Lung (tissue), 12 donors: ENCODE measurements around the gene RPL35. TPM values are rescaled to one million over a fixed set of nuclear protein-coding genes. Genes with fewer than 3 reads are reported as not detected.

Experiments used
- ATAC-seq: fragments of 200-7000 bp; cut with Tn5 transposase; one replicate; pipeline ENCODE4 v1.9.1; 2020; ENCODE audit warnings: moderate number of reproducible peaks; ENCODE audit not compliant: insufficient read depth, low FRiP score
- DNase-seq, 3 donors: peaks; one replicate each; pipeline ENCODE4 v3.0.0-alpha.2; 2013 to 2017
- H3K27ac ChIP-seq, 2 donors: one replicate each; pipeline ENCODE4 v1.5.1; 2013; ENCODE audit warnings: mild to moderate bottlenecking in 2 of 2, moderate library complexity in 2 of 2, control low read depth in 1 of 2, inconsistent platforms in 1 of 2, low read depth in 1 of 2, low read length in 1 of 2
- H3K27me3 ChIP-seq, 3 donors: one replicate each; pipeline ENCODE4 v1.5.1; 2013; ENCODE audit warnings: low read length in 2 of 3; ENCODE audit not compliant: control insufficient read depth in 3 of 3, insufficient read depth in 3 of 3
- H3K36me3 ChIP-seq, 4 donors: one replicate each; pipeline ENCODE4 v1.5.1; 2013; ENCODE audit warnings: low read length in 4 of 4, mild to moderate bottlenecking in 1 of 4, moderate library complexity in 1 of 4; ENCODE audit not compliant: control insufficient read depth in 4 of 4, insufficient read depth in 4 of 4
- H3K4me1 ChIP-seq, 5 donors: one replicate each; pipeline ENCODE4 v1.5.1; 2013; ENCODE audit warnings: low read length in 5 of 5, mild to moderate bottlenecking in 2 of 5, moderate library complexity in 1 of 5; ENCODE audit not compliant: control insufficient read depth in 5 of 5, insufficient read depth in 5 of 5
- H3K4me3 ChIP-seq: one replicate; pipeline ENCODE4 v1.5.1; 2013; ENCODE audit warnings: mild to moderate bottlenecking, control low read depth, moderate library complexity
- H3K9ac ChIP-seq, 2 donors: one replicate each; pipeline ENCODE4 v1.5.1; 2013; ENCODE audit warnings: low read length in 2 of 2, control low read depth in 1 of 2; ENCODE audit not compliant: insufficient read depth in 1 of 2
- H3K9me3 ChIP-seq, 4 donors: one replicate each; pipeline ENCODE4 v1.5.1; 2013; ENCODE audit warnings: low read length in 3 of 4, mild to moderate bottlenecking in 1 of 4, moderate library complexity in 1 of 4; ENCODE audit not compliant: control insufficient read depth in 4 of 4, insufficient read depth in 3 of 4
- WGBS, 2 donors: extraction: QIAGEN DNeasy Blood & Tissue Kit; methylation state at CpG; one replicate each; pipeline ENCODE4 v1.1.7; 2013; 5-methylcytosine and 5-hydroxymethylcytosine counted together
- polyA plus RNA-seq, 2 donors: library from polyadenylated mRNA; stranded (reverse); fragments of 200-250 nt; gene quantifications; one replicate each; pipeline ENCODE4 v1.2.1, GENCODE V29; 2013
- total RNA-seq, 2 donors: library from RNA; depleted of rRNA in 1 of 2; stranded (reverse); fragments of >200 nt in 1 of 2; gene quantifications; one replicate each; pipeline ENCODE4 v1.2.1, GENCODE V29; 2014 to 2021
- TF ChIP-seq, protein P1 (sequence below): IDR thresholded peaks from 2 replicates; pipeline ENCODE4 v1.5.1; 2012; ENCODE audit warnings: mild to moderate bottlenecking; ENCODE audit errors: control extremely low read depth, extremely low read depth
- donor health status: control.
- donor health status: control.
- donor health status: Bipolar disorder and iron deficiency.
- donor health status: healthy.
- donor health status: DM: yes; HTN: yes; CAD: no.

Gene RPL35
- total and polyA plus RNA-seq, 4 donors: 758 to 5,305 (median 1,775) TPM

DNA sequence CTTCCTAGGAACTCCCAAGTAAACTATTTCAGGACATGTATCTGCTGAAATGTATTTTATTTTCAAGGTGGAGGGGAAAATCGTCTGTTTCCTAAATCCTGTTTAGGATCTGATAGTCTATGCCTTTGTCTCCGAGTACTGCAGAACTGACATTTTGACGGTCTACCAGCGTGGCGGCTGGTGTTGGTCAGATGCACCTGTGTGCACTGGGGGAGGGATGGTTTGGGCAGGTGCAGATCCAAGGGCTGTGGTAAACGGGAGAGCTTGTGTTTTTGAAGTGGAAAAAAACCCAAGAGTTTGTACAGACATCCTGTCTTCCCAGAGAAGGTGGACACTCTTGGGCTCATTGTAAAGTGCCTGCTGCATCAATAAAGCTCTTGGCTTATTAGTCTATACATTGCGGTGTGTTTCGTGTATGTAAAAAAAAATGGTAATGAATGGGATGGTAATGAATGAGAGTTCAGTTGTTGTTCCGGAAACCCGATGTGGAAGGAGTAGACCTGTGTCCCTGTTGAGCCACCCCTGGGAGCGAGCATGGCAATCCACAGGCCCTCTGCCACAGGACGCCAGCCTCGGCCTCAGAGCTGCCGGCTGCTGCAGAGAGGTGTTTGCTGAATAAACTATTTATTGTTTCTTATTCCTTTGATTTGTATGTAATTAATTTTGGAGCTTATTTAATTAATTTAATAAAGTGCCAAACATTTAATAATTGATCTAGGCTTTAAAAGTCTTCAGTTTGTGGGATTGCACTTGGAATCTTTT, 15.4 kb upstream of the RPL35 start:
- no peaks in the 10 kb centered on the region for H3K27me3 ChIP-seq
- H3K36me3 ChIP-seq: peaks cover 22 to 57% (median 37%) of the 10 kb centered on the region in 4 donors
- H3K9ac ChIP-seq: no peak overlapping the region
- 88 to 89% methylated on average over 14 of the region's 14 CpGs for WGBS, 2 donors
- DNase-seq (no peak), ATAC-seq (no peak)
- TF ChIP-seq, protein P1, sequence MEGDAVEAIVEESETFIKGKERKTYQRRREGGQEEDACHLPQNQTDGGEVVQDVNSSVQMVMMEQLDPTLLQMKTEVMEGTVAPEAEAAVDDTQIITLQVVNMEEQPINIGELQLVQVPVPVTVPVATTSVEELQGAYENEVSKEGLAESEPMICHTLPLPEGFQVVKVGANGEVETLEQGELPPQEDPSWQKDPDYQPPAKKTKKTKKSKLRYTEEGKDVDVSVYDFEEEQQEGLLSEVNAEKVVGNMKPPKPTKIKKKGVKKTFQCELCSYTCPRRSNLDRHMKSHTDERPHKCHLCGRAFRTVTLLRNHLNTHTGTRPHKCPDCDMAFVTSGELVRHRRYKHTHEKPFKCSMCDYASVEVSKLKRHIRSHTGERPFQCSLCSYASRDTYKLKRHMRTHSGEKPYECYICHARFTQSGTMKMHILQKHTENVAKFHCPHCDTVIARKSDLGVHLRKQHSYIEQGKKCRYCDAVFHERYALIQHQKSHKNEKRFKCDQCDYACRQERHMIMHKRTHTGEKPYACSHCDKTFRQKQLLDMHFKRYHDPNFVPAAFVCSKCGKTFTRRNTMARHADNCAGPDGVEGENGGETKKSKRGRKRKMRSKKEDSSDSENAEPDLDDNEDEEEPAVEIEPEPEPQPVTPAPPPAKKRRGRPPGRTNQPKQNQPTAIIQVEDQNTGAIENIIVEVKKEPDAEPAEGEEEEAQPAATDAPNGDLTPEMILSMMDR: no peak
- no peaks in the 10 kb centered on the region for H3K9me3 ChIP-seq
- H3K27ac ChIP-seq: no peak overlapping the region
- no peak overlapping the region for H3K4me3 ChIP-seq
- H3K4me1 ChIP-seq: peaks cover 4 to 13% (median 8%) of the 10 kb centered on the region in 5 donors

DNA sequence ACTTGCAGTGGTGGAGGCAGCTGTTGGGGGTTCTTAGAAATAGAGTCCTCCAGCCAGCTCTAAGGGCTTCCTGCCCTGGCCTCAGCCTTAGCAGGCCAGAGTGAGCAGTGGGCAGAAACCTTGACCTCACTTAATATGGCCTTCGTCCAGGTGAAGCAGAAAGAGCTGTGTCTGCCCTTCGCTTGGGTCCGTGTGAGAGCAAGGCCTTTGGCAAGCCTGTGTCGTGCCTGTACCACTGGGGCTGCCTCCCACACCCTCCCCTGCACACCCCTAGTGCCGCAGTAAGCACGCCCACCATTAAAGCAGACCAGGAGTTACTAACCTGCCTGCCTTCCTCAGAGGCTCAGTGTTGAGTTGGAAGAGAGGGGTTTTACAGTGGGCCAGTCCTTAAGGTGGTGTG, 13.7 kb upstream of the RPL35 start:
- Histone ChIP-seq H3K4me1 (peaks cover 8 to 20% (median 16%) of the 10 kb centered on the region in 5 donors), H3K36me3 (peaks cover 22 to 46% (median 29%) of the 10 kb centered on the region in 4 donors), H3K27me3 (no peaks in the 10 kb centered on the region), H3K27ac (no peak overlapping the region), H3K9me3 (no peaks in the 10 kb centered on the region), H3K4me3 (no peak overlapping the region), H3K9ac (no peak overlapping the region)
- DNase-seq (no peak), ATAC-seq (no peak)
- TF ChIP-seq, protein P1: no peak
- 94% methylated on average over 5 to 6 of the region's 6 CpGs for WGBS, 2 donors

- TF ChIP-seq, protein P1: no peak
- H3K9me3 ChIP-seq: no peaks in the 10 kb centered on the region
- DNase-seq (no peak), ATAC-seq (no peak)
- peaks cover 8 to 21% (median 16%) of the 10 kb centered on the region in 5 donors for H3K4me1 ChIP-seq
- H3K9ac ChIP-seq: no peak overlapping the region
- H3K36me3 ChIP-seq: peaks cover 19 to 35% (median 26%) of the 10 kb centered on the region in 4 donors
- no peaks in the 10 kb centered on the region for H3K27me3 ChIP-seq
- peak overlapping the region in 1 of 2 donors; percentile 14 for H3K27ac ChIP-seq
- 88 to 91% methylated on average over 14 of the region's 14 CpGs for WGBS, 2 donors
- H3K4me3 ChIP-seq: no peak overlapping the region
These were observed 11.9 kb upstream of the RPL35 start for GRCh38 chr9:124873664-124874063.
